Osteocyte (in vitro differentiated cells): ENCODE results near the gene KRT14. TPM values are rescaled to one million over a fixed set of nuclear protein-coding genes. Genes with fewer than 3 reads are reported as not detected.

Source experiments
- DNase-seq: peaks from one replicate; pipeline ENCODE4 v3.0.0; 2021; ENCODE audit warnings: mixed read lengths; ENCODE audit not compliant: unreplicated experiment; ENCODE audit errors: extremely low spot score
- H3K27ac Mint-ChIP-seq: one replicate; pipeline ENCODE4 v1.8.0; 2021; ENCODE audit warnings: mild to moderate bottlenecking, mixed read lengths; ENCODE audit not compliant: unreplicated experiment
- H3K27me3 Mint-ChIP-seq: one replicate; pipeline ENCODE4 v1.8.0; 2021; ENCODE audit warnings: mixed read lengths; ENCODE audit not compliant: unreplicated experiment
- H3K36me3 Mint-ChIP-seq: one replicate; pipeline ENCODE4 v1.8.0; 2021; ENCODE audit warnings: mixed read lengths; ENCODE audit not compliant: unreplicated experiment
- H3K4me1 Mint-ChIP-seq: one replicate; pipeline ENCODE4 v1.8.0; 2021; ENCODE audit warnings: mixed read lengths; ENCODE audit not compliant: unreplicated experiment
- H3K4me3 Mint-ChIP-seq: one replicate; pipeline ENCODE4 v1.8.0; 2021; ENCODE audit warnings: mild to moderate bottlenecking, moderate library complexity, mixed read lengths; ENCODE audit not compliant: unreplicated experiment
- H3K9me3 Mint-ChIP-seq: one replicate; pipeline ENCODE4 v1.8.0; 2021; ENCODE audit warnings: mixed read lengths; ENCODE audit not compliant: unreplicated experiment
- CTCF ChIP-seq: fragments of 200-600 bp; sonication (generic); IDR thresholded peaks from 2 replicates; pipeline ENCODE4 v1.5.0; 2021; ENCODE audit warnings: antibody characterized with exemption, mild to moderate bottlenecking, moderate library complexity
- total RNA-seq: library from RNA; stranded (reverse); gene quantifications from 2 replicates; pipeline ENCODE4 v1.2.1, GENCODE V29; 2021

The KRT14 gene
- total RNA-seq, 1 donor from 2014 or later, result not detected

- H3K4me1 Mint-ChIP-seq, result peaks cover 7% of the 10 kb centered on the region
- DNase-seq, result no peak
- no peak overlapping the region for H3K27ac Mint-ChIP-seq
- peaks cover 3% of the 10 kb centered on the region for H3K27me3 Mint-ChIP-seq
- no peaks in the 10 kb centered on the region for H3K9me3 Mint-ChIP-seq
- no peak overlapping the region for H3K4me3 Mint-ChIP-seq
- no peak for TF ChIP-seq CTCF
- H3K36me3 Mint-ChIP-seq, result no peaks in the 10 kb centered on the region
These were observed 45.6 kb downstream of the KRT14 start for GRCh38 chr17:41540921-41541625.

GRCh38 chr17:41539979-41540701 lies 46.6 kb downstream of the KRT14 start:
- H3K4me1 Mint-ChIP-seq, result peaks cover 7% of the 10 kb centered on the region
- no peaks in the 10 kb centered on the region for H3K36me3 Mint-ChIP-seq
- peaks cover 3% of the 10 kb centered on the region for H3K27me3 Mint-ChIP-seq
- TF ChIP-seq CTCF, result no peak
- no peak for DNase-seq
- H3K4me3 Mint-ChIP-seq, result no peak overlapping the region
- no peak overlapping the region for H3K27ac Mint-ChIP-seq
- no peaks in the 10 kb centered on the region for H3K9me3 Mint-ChIP-seq

GRCh38 chr17:41539071-41539492 lies 47.6 kb downstream of the KRT14 start:
- no peak for DNase-seq
- H3K36me3 Mint-ChIP-seq, result no peaks in the 10 kb centered on the region
- peaks cover 7% of the 10 kb centered on the region for H3K4me1 Mint-ChIP-seq
- no peak overlapping the region for H3K27ac Mint-ChIP-seq
- H3K9me3 Mint-ChIP-seq, result no peaks in the 10 kb centered on the region
- no peak for TF ChIP-seq CTCF
- no peak overlapping the region for H3K4me3 Mint-ChIP-seq
- H3K27me3 Mint-ChIP-seq, result peaks cover 3% of the 10 kb centered on the region

GRCh38 chr17:41538565-41538991 lies 48.1 kb downstream of the KRT14 start:
- H3K9me3 Mint-ChIP-seq, result no peaks in the 10 kb centered on the region
- no peaks in the 10 kb centered on the region for H3K36me3 Mint-ChIP-seq
- peaks cover 7% of the 10 kb centered on the region for H3K4me1 Mint-ChIP-seq
- no peak overlapping the region for H3K4me3 Mint-ChIP-seq
- H3K27ac Mint-ChIP-seq, result no peak overlapping the region
- H3K27me3 Mint-ChIP-seq, result peaks cover 3% of the 10 kb centered on the region
- DNase-seq, result no peak
- no peak for TF ChIP-seq CTCF

- Mint-ChIP-seq H3K27me3 (peaks cover 3% of the 10 kb centered on the region), H3K27ac (no peak overlapping the region), H3K9me3 (no peaks in the 10 kb centered on the region), H3K4me1 (peaks cover 7% of the 10 kb centered on the region), H3K4me3 (no peak overlapping the region), H3K36me3 (no peaks in the 10 kb centered on the region)
- DNase-seq, result no peak
- TF ChIP-seq CTCF, result no peak
These were observed 48.7 kb downstream of the KRT14 start for GRCh38 chr17:41537990-41538389.
